PFSK-1 (cell line): ENCODE measurements around the gene TLR6.

Experiments used
- FOXP2 ChIP-seq: optimal IDR thresholded peaks from 2 replicates; pipeline ENCODE3; 2011; ENCODE audit warnings: borderline replicate concordance, control low read depth, inconsistent platforms; ENCODE audit not compliant: insufficient read depth; ENCODE audit errors: extremely low read length, extremely low read depth
- POLR2AphosphoS5 ChIP-seq: IDR thresholded peaks from 2 replicates; pipeline ENCODE4 v1.6.1; 2012; ENCODE audit warnings: low read depth, mild to moderate bottlenecking, control low read depth, low read length, moderate library complexity
- SIN3A ChIP-seq: IDR thresholded peaks from 2 replicates; pipeline ENCODE4 v1.6.1; 2012; ENCODE audit warnings: mild to moderate bottlenecking, low read length, moderate library complexity, borderline replicate concordance; ENCODE audit not compliant: insufficient read depth
- TAF1 ChIP-seq: IDR thresholded peaks from 2 replicates; pipeline ENCODE4 v1.6.1; 2012; ENCODE audit warnings: low read length, control low read depth, borderline replicate concordance; ENCODE audit not compliant: insufficient read depth
- TF ChIP-seq, protein P1 (sequence below), 2 experiments: IDR thresholded peaks; 2 replicates each; pipeline versions ENCODE4 v1.6.1 to v1.8.0; 2011 to 2012; ENCODE audit warnings: low read depth in 2 of 2, low read length in 2 of 2, control low read depth in 1 of 2, inconsistent platforms in 1 of 2, mild to moderate bottlenecking in 1 of 2, moderate library complexity in 1 of 2; ENCODE audit not compliant: insufficient read depth in 1 of 2

Gene TLR6

DNA sequence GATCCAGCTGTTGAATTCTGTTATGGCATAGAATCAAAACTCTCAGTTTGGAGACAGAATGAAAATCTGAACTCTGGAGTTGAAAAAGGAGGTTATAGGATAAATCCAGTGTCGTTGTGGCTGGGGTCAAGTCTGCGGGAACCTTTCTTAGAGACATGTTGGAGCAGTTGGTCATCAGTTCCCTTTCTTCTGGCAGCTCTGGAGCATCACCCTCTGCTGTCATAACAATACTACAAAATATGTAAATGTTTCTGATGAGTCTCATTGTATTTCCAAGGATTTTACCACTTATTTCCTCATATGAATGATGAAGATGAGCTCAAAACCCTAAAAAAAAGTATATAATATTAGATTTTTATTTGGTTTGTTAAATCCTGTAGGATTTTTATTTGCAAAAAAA, 81.3 kb downstream of the TLR6 start:
- TF ChIP-seq TAF1, result no peak

DNA sequence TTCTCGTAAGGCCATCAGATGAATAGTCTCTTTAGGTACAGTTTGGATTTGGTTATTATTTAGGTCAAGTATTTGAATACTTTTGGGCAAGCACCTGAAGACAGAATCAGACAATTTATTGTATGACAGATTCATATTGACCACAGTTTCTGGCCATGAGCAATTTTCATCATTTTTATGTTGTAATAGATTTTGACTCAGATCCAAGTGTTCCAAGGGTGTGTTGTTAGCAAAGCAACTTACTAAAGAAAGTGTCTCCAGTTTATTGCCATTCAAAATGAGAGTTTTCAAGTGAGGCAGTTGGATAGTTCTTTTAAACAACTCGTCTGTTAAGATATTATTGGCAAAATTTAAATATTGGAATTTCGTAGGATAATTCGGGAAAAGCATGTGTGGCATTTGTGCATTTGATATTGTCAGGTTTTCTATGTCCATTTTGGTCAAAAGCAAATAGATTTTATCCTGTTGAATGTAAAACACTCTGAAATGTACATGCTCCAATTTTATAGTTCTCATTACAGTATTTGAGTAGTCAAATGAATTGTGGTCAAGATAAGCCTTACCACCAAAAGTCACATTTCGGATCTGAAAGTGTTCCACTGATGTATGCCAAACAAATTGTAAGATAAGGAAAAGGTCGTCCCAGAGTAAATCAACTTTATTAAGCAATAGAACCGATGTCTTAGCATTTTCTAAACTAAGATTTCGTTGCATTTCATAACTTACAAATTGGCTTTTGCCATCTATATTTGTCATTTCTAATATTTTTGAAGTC, 82.2 kb downstream of the TLR6 start:
- TF ChIP-seq SIN3A, result no peak
- TF ChIP-seq TAF1, result no peak
- TF ChIP-seq FOXP2, result no peak
- TF ChIP-seq, protein P1, sequence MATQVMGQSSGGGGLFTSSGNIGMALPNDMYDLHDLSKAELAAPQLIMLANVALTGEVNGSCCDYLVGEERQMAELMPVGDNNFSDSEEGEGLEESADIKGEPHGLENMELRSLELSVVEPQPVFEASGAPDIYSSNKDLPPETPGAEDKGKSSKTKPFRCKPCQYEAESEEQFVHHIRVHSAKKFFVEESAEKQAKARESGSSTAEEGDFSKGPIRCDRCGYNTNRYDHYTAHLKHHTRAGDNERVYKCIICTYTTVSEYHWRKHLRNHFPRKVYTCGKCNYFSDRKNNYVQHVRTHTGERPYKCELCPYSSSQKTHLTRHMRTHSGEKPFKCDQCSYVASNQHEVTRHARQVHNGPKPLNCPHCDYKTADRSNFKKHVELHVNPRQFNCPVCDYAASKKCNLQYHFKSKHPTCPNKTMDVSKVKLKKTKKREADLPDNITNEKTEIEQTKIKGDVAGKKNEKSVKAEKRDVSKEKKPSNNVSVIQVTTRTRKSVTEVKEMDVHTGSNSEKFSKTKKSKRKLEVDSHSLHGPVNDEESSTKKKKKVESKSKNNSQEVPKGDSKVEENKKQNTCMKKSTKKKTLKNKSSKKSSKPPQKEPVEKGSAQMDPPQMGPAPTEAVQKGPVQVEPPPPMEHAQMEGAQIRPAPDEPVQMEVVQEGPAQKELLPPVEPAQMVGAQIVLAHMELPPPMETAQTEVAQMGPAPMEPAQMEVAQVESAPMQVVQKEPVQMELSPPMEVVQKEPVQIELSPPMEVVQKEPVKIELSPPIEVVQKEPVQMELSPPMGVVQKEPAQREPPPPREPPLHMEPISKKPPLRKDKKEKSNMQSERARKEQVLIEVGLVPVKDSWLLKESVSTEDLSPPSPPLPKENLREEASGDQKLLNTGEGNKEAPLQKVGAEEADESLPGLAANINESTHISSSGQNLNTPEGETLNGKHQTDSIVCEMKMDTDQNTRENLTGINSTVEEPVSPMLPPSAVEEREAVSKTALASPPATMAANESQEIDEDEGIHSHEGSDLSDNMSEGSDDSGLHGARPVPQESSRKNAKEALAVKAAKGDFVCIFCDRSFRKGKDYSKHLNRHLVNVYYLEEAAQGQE (IDR thresholded peaks at IDR 0.05; ENCODE audit: insufficient read depth in 1 of 2, low read depth in 2 of 2, low read length in 2 of 2), result no peak
- TF ChIP-seq POLR2AphosphoS5, result no peak
